ENCODE results near the gene TMCO4.

- TF ChIP-seq POLR2AphosphoS5 (IDR thresholded peaks at IDR 0.05; ENCODE audit: low read depth, low read length) (no peak), REST (IDR thresholded peaks at IDR 0.05; ENCODE audit: insufficient read depth in 1 of 2, low read depth in 2 of 2, low read length in 2 of 2) (no peak), FOXP2 (optimal IDR thresholded peaks at IDR 0.05; ENCODE audit: borderline replicate concordance, extremely low read depth, extremely low read length, insufficient read depth) (no peak), SIN3A (IDR thresholded peaks at IDR 0.05; ENCODE audit: borderline replicate concordance, insufficient read depth, low read length) (no peak)
Observed at GRCh38 chr1:19698181-19698580, 101.5 kb downstream of the TMCO4 start.

Data from PFSK-1 (cell line).